Embryonic facial prominence (tissue), 1 donor: ENCODE data around the gene EPB41L3.
"Not testable (repeated sequence)": the region's sequence is repeated elsewhere in the genome, so short reads cannot be mapped to it uniquely, and the experiment has no call there.

Experiments used
- DNase-seq: peaks from one replicate; pipeline ENCODE4 v3.0.0-alpha.2; 2016; ENCODE audit errors: extremely low spot score

Gene EPB41L3

DNA sequence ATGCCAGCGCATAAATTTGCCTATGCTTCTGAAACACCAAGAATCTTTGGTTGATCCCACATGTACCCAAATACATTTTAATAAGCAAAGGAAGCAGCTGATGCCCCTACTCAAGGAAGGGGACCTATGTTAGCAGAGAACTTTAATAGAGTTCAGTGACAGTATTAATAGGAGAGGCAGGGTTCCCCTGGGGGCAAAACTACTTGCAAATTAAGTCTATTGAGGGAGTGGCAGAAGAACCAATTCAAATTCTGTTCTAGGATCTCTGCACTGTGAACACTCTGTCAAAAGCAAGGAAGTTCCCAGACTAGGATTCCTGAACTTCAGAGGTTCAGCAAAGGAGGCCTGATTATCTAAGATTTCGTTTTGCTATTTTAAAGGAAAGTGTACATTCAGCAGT, 47.5 kb downstream of the EPB41L3 start:
- DNase-seq: no peak

DNA sequence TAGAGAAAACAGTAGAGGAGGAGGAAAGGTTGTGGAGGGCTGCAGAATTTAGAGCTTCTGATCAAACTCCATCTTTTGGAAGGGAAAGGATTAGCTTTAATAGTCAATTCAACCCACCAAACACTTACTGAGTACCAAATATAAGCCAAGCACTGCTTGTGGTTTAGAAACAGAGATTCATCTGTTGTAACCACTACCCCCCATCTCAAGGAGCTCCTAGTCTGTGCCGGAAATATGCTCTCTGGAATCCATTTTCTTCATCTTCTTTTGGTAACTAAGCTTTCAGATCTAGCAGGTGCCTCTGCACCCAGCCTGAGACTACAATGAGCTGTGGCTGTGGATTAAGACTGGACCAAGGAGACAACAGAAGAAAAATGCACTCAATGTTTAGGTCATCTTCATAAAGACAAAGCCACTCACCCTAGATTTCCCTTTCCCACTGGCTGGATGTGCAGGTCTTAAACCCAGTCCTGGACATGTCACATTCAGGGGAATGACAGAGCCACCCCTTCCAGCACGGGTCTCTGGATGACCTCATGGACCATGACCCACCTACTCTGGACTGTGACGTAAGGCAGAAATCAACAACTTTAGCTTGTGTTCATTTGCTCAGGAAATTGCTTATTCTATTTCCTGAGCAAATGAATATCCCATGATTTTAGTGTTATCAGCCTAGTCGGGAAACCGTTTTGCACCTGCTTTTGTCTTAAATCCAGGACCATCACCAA, 52.9 kb downstream of the EPB41L3 start:
- no peak for DNase-seq

DNA sequence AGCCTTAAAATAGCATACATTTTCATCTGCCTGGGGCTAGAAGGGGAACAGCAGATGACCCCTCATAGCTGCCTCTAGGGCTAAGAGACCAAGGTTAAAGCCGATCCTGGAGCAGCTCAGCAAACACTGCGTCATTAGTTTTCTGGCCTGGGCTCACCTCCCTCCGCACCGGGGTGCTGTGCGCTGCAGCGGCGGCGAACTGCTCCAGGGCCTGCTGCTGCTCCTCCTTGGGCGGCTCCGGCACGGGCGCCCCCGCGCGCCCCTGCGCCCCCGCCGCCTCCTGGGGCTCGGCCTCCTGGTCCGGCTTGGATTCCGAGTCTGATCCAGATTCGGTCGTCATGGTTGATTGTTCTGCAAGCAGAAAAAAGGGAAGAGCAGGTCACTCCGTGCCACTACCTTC, 55.0 kb downstream of the EPB41L3 start:
- no peak for DNase-seq

DNA sequence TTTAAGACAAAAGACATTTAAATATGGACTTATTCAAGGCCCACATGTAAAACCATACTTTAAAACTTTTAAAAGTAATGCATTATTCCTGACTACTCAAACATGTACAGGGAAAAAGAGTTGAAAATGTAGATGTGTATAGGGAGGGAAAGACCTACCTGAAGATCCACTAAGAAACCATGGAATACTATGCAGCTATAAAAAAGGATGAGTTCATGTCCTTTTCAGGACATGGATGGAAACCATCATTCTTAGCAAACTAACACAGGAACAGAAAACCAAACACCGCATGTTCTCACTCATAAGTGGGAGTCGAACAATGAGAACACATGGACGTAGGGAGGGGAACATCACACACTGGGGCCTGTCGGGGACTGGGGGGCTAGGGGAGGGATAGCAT, 55.8 kb downstream of the EPB41L3 start:
- DNase-seq: not testable (repeated sequence)

DNA sequence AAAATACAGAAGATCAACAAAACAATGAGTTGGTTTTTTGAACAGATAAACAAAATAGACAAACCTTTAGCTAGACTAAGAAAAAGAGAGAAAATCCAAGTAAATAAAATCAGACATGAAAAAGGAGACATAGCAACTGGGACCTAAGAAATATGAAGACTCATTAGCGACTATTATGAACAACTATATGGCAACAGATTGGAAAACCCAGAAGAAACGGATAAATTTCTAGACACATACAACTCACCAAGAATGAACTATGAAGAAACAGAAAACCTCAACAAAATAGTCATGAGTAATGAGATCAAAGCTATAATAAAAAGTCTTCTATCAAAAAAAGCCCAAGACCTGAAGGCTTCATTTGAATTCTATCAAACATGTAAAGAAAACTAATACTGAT, 59.3 kb downstream of the EPB41L3 start:
- DNase-seq: no peak

DNA sequence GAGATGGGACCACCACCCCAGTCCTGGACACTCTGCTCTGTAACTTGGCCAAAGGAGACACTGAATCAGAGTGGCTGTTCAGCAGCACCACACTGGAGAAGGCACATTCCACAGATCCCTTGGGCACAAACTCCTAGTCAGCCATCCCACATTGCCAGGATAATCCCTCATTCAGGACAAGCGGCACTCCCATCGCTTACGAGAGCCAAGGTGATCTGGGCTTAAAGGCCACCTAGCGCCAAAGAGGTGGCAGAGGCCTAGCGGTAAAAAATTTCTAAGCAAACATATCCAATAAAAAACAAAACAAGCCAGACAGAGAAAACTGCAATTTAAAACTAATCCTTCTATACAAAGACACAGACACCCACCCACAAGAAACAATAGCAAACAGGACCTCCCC, 62.2 kb downstream of the EPB41L3 start:
- DNase-seq: no peak

DNA sequence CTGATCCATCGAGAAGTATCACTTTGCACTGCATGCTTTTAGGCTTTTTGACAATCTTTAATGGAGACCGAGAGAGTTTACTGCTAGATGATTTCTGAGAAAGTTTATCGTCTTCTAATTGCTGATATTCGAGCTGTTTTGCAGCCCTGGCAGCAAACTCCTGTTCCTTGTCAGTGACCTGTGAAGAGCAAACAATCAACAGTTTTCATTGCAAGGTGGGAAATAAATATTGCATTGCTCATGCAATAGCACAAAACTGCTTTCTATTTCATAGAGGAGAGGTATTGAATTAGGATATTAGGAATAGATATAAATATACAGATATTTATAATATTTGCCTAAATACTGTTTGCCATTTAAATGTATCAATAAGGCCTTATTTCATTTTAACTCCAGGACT, 65.5 kb downstream of the EPB41L3 start:
- DNase-seq: no peak

DNA sequence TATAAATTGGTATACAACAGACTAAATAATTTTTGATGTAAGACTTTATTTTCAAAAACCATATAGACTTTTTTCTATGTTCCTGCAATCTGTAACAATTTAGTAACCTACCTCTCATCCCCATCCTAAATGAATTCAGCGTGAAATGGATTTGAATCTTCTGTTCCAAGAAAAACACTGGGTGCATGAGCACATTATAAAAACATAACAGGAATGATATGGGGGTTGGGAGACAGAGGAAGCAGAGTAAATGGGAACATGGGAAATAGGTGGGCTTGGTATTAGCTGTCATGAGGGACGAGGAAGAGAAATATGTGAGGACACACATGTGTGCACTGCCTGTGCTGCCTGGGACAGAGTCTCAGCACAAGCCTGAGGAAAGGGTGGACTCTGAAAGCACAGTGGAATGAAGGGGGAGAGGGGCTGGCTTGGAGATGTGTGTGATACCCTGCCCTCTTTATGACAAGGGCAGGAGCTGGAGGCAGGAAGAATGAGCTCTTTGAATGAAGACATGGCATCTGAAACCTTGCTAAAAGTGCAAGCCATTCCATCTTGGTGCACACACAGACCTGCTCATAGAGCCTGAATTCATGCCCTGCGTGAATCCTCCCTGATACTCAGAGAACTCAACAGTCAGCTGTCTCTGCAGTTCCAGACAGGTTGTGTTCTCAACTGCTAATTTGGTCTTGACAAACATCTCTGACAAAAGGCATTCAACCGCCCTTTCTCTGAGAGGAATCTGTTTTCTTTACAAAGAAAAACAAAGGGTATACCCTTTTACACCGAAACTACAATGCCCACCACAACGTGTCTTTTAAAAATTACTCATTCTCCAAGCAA, 66.6 kb downstream of the EPB41L3 start:
- no peak for DNase-seq

DNA sequence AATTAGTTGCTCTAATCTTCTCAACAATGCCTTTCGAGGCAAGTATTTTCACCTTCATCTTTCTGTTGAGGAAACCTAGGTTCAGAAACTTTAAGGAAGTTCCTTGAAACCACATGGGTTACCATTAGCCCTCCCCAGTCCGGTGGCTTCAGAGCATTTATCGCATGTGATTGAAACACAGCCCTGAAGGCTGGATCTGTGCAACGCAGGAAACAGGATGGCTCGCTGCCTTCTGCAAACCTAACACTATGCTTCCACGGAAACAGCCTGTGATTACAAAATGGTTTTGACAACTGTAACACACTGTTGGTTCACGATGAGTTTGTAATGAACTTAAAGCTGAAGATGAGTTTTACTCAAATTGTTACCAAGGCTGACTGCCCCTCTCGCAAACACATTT, 68.5 kb downstream of the EPB41L3 start:
- DNase-seq: no peak

DNA sequence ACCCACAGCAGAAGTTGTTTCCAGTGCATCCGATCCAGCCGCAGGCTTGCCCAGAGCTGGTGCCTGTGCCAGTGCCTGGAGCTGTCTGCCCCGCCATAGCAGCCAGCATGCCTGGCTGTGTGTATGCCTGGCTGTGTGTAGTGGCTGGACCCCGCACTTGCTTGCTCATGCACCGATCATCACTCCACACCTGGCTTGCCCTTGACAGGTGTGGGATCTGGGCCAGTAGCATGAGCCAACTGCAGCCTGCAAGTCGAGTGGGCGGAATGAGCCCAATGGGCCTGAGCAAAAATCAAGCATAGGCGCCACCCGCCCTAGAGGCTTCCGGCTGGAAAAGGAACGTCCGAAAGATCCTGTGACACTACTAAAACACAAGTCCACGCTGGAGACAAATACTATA, 74.5 kb downstream of the EPB41L3 start:
- DNase-seq: no peak

DNA sequence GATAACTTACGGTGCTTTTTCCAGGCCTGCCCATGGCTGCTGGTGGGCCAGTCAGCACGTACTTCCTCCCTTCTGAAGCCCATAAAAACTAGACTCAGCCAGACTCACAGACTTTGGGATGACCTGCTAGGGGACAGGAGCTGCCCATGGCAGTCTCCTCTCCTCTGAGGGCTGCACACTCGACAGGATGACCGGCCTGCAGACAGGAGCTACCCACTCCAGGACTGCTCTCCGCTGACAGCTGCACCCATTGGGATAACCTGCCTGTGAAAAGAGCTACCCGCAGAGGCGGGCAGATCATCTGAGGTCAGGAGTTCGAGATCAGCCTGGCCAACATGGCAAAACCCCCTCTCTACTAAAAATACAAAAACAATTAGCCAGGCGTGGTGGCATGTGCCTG, 75.4 kb downstream of the EPB41L3 start:
- DNase-seq: no peak

DNA sequence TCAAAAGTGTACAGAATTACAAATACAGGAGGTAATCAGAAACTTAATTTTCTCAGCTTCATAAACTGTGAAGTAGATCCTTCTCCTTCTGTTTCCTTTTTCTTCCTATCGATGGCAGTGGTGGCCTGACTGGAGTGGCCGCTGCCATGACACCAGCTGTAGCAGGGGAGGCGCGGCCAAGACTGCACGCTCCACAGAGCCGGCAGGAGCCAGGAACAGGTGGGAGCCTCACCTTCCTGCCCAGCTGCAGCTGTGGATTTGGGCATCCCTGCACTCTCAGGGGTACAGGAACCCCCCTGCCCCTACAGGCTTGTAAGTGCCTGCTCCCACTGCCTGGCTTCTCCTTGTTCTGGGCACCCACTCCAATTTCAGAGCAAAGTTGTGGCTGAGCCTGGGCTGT, 76.1 kb downstream of the EPB41L3 start:
- no peak for DNase-seq

DNA sequence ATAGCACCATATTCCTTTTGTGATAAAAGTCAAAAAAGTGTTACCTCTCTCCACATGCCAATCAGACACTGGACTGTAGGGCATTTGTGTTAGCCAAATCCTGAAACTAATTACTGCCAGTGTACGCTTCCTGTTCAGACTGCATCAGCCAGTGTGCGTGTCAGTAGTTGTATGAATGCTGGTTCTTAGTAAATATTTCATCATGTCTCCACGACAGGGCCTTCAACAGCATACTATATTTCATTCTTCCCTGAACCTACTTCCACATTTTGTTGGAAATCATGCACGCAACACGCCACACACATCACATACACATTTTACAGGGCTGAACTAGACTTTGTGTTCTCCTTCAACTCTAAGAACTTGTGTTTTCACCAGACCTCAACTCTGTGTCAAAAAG, 77.5 kb downstream of the EPB41L3 start:
- no peak for DNase-seq

DNA sequence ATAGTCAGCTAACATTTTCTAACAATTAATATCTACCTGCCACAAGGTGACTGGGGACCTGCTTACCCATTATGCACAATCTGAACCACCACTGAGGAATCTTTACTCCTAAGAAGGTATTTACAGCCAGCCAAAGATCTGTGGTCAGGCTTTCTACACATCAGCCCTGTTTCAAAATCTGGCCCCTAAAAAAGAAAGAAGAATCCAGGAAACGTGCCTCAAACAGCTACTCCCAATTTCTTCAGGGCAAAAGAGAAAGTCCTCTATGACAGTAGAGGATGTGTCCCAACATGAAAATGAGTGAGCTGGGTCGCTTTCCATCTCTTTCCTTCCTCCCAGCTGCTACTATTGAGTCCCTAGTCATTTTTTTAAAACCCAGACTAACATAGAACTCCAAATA, 79.5 kb downstream of the EPB41L3 start:
- DNase-seq: no peak

DNA sequence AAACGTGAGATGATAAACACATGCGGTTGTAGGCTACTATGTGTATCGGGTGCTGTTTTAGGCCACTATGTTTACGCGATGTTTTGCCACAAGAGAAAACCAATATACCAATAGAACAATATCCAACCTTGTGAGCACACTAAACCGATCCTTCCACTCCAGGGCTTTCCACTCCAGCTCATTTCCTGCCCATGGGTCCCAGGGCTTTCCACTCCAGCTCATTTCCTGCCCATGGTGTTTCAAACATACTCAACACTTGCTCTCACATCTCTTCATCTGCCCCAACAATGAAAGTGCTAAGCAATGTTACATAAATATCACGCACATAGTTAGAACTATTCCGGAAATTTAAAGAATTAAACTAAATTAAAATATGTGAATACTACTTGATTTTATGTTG, 80.0 kb downstream of the EPB41L3 start:
- DNase-seq: no peak

DNA sequence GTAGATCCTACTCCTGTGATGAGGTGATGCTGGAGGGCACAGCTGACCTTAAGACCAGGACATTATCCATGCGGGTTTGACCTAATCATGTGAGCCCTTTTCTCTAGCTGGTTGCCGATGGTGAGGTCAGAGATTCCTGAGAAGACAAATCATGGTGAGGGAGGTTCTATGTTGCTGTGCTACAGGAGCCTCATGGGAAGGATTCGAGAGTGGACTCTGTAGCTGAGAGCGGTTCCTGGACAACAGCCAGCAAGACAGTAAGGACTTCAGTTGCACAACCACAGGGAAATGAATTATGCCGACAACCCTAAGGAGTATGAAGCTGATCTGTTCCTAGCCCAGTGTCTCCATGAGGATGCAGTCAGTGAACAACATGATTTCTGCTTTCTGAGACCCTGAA, 80.4 kb downstream of the EPB41L3 start:
- no peak for DNase-seq

DNA sequence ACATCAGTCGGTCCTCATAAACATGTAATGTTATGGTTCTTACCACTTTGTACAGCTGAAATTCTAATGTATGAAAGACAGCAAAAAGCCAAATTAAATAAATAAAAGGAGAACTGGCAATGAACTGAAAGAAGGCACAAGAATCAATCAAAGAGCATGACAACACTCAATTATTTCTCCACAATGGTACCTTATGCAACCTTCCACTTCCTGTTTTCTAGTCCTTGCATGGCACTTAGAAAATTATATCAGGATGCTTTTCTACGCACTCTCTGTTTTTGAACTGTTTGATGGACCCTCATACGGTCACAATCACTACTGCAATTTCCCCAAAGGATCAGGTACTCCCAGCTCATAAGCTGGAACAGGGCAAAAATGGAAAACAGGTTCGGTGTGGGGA, 81.6 kb downstream of the EPB41L3 start:
- DNase-seq: no peak

DNA sequence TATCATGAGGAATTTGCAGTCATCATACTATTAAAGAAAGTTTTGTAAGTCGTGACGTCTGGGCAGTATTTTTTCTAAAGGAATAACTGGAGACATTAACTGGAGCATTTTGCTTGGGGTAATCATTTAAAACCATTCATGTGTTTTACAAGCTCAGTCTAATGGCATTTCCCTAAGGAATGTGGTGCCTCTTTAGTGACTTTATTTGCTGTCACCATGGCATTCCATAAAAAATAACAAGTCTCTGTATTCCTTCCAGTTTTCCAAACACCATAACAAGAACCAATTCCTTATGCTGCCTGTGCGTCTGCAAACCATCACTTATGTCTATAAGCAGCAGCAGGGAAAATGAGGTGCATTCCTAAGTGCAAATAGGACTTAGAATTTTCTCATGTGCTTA, 82.8 kb downstream of the EPB41L3 start:
- DNase-seq: no peak

DNA sequence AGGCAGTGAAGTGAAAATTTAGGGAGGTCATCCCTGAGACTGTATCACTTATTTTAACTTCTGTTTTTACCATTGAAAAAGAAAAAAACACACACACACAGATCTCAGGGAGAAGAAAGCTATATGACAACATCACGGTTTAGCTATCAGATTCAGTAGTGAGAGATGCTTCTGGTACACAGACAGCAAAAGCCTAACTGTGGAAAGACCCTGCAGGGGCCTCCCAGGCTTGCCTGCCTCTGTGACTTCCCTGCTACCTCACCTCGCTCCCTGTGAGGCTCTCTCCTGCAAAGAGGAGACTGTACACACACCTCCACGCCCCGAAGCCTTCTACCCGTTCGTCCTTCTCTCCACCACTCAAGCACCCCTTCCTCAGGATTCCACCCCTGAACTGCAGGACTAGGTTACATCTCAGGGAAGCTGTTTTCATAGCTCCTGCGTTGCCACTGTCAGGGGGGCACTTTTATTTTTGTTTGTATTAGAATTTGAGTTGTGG, 86.3 kb downstream of the EPB41L3 start:
- no peak for DNase-seq

DNA sequence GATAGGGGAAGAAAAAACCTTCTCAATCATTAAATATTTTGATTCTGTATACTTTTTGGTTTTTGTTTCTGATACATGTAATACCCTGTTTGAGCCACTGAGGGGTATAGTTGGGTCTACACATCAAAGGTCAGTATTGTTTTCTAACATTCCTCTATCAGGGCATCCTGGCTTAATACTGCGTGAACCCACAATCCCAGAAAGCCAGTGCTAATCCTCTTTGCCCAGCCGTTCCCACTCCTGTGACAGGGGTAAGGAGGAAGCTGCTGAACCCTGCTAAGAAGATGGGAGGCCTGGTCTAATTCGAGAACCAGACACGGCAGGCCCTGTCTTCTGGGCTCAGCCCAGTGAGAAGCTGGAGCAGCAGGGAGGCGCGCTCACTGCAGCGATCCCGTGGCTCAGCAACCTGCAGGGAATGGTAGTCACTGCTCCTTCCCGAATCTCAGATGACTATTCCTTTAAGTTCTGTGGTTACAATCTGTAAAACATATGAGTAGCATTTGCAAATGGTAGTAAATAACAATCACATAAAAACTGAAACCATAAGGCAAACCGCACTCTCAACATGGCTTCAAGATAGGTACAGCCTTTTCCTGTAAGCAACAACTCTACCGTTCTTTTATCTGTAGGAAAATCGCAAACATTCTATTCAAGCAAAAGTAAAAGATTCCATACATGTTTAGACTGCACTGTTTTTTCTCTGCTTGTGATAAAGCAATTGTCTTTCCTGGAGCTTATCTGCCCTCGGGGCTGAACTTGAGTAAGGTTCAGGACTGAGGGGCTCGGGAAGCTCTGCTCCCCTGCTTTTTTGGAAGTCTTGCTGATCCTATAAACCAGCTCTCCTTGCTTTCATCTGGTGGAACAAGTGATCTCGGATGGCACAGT, 87.0 kb downstream of the EPB41L3 start:
- DNase-seq: no peak

DNA sequence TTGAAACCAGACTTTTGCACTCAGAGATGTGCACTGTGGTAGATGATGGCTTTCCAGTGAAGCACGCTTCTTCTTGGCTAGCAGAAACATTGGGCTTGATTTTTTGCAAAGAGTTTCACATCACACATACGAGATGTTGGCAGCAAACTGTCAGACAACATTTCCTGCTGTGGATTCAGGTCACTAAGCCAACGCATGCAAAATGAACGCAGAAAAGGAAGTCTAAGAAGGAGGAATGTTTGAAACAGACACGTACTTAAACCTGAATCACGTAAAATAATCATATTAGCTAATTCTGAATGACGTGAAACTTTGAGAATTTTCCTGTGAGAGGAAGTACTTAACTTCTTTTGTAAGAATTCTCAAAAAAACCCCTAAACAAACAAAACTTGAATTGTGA, 88.1 kb downstream of the EPB41L3 start:
- DNase-seq: no peak

DNA sequence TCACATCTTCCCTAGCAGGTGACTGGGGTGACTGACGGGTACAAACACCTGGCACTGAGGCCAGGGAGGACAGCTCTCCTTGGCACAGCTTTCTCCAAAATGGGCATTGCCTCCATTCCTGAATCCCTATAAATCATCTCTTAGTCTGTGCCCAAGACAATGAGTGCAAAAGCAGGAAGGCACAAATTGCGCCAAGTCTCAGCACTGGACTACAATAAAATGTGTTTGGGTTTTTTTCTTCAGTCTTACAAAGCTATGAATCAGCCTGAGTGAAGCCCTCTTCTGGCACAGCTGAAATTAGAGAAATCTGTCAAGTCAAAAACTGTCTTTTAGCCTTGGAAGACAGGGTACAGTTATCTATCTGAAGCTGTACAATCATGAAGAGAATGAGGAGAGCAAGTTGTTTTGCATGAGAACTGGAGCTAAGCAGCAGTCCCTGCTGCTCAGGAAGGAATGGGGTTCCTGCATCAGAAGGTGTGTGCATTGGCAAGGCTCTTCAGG, 90.8 kb downstream of the EPB41L3 start:
- no peak for DNase-seq
